ENCODE data around the gene GRIN2B.

GRIN2B gene

DNA sequence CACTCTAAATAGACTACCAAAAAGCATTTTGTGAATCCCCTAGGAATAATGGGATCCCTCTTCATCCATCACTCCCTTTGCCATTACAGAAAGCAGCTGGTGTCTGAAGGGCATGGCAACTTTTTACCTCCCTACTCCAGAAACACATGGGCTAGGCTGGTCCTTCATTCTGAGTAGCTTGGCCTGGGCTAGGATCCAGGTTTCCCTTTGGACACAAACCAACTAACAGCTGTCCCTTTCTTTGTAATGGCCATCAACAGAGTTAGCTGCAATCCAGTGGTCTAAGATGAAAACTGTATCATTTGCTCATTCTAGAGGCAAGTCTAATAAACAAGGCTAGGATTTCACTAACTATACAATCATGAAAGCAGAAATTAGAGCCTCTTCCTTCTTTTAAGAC, 7.4 kb downstream of the GRIN2B start:
- H3K4me3 ChIP-seq (ENCODE audit: low read length) = no peak overlapping the region
- TF ChIP-seq ZNF274 (IDR thresholded peaks at IDR 0.05; ENCODE audit: low read depth, low read length) = no peak

DNA sequence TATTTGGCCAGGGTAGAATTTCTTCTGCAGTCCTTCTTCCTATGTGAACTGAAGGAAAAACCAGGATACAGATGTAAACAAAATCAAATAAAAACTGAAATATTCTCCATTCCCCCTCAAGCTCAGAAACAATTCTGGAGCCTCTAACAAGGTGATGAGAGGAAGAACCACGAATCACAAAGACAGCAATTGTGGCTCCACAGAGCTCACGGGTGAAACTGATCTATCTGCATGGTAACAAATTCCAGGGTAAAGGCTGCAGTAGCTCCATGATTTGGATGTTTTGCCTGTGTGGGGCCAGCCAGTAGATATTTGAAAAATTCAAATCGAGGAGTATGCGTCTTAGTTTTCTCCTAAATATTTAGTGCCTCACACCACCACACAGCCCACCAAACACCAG, 10.6 kb downstream of the GRIN2B start:
- no peak overlapping the region for H3K4me3 ChIP-seq (ENCODE audit: low read length)
- no peak for TF ChIP-seq ZNF274 (IDR thresholded peaks at IDR 0.05; ENCODE audit: low read depth, low read length)

DNA sequence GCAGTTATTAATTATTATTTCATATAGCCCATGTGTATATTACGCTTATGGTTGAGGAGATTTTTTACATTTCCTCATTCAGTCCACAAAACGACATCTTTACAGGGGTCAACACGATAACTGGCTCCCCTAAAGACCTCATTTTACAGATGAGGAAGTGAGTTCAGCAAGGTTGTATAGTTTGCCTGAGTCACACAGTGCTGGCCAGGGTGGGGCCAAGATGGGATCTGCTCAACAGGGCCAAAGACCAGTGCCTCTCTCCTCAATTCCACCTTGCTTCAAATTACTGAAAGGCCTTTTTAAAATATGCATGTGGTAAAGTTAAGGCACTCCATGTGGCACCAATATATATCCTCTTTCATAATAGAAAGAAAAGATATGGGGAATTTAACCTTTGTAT, 13.1 kb downstream of the GRIN2B start:
- H3K4me3 ChIP-seq (ENCODE audit: low read length) = no peak overlapping the region
- TF ChIP-seq ZNF274 (IDR thresholded peaks at IDR 0.05; ENCODE audit: low read depth, low read length) = no peak

DNA sequence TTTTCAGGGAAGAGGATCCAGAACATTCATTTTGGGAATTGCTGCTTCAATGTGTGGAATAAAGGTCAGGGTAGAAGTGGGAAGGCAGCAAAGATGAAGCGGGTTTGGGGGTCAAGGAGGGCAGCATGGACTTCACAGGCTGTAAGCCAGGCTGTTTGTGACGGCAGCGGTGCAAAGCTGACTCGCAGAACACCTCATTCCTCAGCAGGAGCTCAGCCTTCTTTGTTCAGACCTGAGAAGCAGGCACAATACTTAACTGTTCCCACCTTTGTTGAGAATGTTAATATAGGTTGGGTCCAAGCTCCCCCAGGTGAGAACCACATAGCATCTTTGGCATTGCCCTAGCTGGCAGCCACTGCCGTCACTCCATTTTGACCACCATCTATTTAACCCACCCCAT, 16.7 kb downstream of the GRIN2B start:
- no peak overlapping the region for H3K4me3 ChIP-seq (ENCODE audit: low read length)
- no peak for TF ChIP-seq ZNF274 (IDR thresholded peaks at IDR 0.05; ENCODE audit: low read depth, low read length)

DNA sequence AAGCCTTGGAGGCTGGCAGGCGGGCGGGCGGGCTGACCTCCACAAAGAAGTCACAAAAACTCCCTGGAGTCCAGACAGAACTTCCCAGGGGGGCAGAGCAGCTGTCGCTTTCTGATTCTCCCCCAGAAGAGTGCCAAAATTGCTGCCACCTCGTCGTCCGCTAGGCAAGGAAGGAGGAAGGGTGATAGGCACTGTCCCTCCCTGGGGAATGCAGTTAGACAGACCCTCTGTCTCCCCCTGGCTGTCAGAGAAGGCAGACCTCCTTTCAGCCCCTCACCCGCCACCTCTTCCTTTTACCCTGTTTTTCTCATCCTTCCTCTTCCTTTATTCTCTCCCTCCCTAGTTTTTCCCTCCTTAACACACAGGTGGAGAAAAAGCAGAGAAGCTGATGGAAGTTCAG, 18.7 kb downstream of the GRIN2B start:
- no peak overlapping the region for H3K4me3 ChIP-seq (ENCODE audit: low read length)
- TF ChIP-seq ZNF274 (IDR thresholded peaks at IDR 0.05; ENCODE audit: low read depth, low read length) = no peak

DNA sequence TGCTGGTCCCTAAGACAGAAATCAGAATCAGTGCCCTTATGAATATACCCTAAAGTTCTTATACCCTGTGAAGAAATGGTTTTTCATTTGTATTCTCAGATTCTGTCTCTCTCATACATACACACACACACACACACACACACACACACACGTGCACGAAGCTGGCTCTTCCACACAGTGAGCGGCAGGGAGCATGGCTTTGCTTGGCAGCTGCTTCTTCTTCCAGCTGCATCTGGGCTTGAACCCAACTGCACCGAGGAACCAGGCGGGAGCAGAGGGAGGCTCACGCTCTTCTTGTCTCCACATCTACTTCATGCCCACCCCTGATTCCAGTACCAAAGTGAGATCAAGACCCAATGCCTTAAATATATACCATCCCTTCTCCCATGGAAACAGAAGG, 19.4 kb downstream of the GRIN2B start:
- H3K4me3 ChIP-seq (ENCODE audit: low read length) = no peak overlapping the region
- no peak for TF ChIP-seq ZNF274 (IDR thresholded peaks at IDR 0.05; ENCODE audit: low read depth, low read length)

DNA sequence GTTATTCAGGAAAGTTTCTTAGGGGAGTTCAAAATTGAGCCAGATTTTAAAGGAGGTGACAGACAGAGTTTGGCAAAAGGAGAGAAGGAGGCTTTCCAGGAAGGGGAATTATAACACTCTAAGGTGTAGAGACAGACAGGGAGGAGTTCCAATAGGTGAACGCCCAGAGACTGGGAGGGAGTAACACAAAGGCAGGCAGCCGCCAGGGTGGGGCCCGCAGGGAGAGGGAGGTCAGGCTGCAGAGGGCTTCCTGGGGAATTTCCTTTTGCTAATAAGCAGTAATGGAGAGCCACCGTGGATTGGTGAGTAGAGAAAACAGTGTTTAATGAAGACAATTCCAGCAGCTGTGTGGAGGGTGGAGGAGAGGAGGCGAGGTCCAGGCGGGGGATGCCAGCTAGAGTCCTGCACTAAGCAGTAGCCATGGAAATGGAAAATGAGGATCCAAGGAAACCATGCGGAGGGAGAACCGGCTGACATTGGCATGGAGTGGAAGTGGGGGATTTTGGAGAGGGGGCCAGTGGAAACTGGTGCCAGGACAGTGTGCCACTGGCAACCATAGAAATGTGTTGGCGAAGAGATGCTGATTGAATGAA, 22.2 kb downstream of the GRIN2B start:
- no peak for TF ChIP-seq ZNF274 (IDR thresholded peaks at IDR 0.05; ENCODE audit: low read depth, low read length)
- H3K4me3 ChIP-seq (ENCODE audit: low read length) = no peak overlapping the region

DNA sequence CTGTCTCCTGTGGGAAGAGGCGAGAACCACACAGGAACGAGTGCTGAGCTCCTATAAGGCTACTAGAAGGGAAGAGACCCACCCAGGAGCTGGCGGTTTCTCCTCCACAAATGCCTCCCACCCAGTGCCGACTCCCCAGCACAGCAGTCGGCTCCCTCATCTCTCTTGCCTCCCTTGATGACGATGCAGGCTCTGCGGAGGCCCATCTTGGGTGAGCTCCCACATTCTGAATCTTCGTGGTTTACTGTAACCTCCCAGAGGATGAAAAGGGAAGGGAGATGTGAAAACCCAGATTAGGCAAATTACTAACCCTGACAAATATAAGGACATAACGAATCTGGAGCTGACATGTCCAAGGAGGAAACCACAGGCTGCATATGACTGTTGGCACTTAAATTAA, 23.8 kb downstream of the GRIN2B start:
- no peak for TF ChIP-seq ZNF274 (IDR thresholded peaks at IDR 0.05; ENCODE audit: low read depth, low read length)
- no peak overlapping the region for H3K4me3 ChIP-seq (ENCODE audit: low read length)

DNA sequence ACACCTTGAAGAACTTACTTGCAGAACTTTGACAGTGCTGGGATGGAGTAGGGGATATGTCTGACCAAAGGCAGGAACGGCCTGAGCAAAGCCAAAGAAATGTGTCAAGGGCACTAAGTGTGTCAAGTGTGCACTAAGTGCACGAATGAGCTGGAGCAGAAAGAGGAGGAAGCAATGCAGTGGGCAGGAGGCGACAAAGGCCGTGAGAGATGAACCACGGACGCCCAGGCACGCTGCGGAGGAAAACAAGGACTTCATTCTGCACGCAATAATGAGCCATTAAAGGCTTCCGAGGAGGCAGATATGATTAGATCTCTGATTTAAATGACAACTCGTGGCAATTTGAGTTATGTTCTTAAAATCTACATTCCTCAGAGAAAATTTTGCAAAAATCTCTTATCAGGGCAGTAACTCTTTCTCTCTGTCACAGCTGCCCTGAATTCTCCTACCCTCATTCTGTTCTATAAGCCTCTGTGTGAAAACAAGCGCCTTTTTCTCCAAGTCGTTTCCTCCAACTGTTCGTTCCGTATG, 25.3 kb downstream of the GRIN2B start:
- H3K4me3 ChIP-seq (ENCODE audit: low read length) = no peak overlapping the region
- no peak for TF ChIP-seq ZNF274 (IDR thresholded peaks at IDR 0.05; ENCODE audit: low read depth, low read length)

DNA sequence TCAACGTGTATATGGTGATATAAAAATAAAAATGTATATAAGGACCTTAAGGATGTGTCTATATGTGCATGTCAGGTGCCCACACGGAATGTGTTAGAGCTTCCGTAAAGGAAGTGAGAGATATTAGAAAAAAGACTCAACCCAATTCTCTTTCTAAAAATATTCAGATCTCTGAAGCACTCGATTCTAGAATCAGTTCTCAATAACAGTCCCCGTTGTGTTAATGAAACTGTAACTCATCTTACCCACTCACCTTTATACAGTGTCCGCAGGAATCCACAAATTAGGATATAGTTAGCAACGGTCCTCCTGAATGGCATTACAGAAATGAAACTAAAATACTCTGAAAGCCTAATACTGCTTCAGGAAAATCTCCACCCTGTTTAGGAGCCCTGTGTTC, 29.3 kb downstream of the GRIN2B start:
- H3K4me3 ChIP-seq (ENCODE audit: low read length) = no peak overlapping the region
- TF ChIP-seq ZNF274 (IDR thresholded peaks at IDR 0.05; ENCODE audit: low read depth, low read length) = no peak

DNA sequence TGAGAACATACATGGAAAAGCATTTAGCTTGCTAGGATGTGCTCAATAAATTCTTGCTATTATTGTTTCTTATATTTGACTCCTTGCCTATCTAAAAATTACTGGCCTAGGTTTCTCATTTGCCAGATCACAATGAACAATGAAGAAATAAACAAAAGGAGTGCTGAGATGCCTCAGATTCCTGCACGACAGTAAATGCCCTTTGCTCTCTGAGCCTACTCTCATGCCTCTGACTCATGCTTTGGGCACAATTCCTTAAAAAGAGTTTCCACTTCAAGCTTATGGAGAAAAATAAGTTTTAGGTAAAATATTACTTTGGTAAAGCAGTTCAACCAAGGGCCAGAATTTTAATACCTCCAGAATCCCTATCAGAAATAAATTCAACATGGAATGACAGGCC, 30.9 kb downstream of the GRIN2B start:
- no peak for TF ChIP-seq ZNF274 (IDR thresholded peaks at IDR 0.05; ENCODE audit: low read depth, low read length)

DNA sequence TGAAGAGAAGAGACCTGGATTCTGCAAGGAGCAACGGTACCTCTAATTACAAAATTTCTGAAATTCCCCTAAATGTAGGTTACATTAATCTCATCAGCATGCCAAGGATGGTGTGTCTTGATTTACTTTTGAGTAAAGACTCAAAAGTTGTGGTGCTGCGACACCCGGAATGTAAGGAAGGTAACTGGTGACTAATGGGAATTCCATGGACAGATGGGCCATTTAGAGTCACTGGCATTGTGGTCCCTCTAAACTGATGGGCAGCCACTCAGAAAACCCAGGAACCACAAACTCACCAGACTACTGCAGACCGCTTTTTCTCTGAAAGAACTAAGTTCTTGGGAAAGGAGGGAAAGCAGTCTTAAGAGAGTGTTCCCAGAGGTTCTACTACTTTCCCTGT, 32.8 kb downstream of the GRIN2B start:
- no peak for TF ChIP-seq ZNF274 (IDR thresholded peaks at IDR 0.05; ENCODE audit: low read depth, low read length)

More for the DNA sequence above, 30.9 kb downstream of the GRIN2B start:
- H3K4me3 ChIP-seq (ENCODE audit: low read length) = no peak overlapping the region

DNA sequence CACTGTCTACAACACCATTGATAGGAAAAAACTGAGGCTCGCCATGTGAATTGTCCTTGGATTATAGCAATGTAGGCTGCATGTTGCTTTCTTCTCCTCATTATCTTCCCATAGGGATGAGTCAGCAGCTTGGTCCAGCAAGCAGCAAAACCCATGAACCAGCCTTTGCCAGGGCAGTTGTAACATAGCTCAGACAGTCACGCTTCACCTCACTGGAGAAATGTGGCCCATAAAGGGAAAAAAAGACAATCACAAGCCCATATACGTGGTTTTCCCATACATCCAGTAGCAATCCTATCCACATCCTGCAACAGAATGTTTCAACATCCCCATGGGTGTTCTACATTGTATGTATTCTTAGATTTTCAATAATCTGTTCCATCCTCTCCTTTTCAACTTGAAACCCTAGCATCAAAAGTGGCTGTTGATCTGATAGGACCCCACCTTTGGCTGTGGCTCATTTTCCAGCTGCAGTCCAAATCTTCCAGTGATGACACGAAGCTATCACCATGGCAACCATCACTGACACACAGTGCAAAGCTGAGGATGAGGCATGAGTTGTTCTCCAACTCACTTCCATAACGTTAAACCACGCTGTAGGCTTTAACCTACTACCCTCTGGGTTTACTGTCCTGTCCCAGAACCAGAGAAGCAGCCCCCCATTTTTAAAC, 34.0 kb downstream of the GRIN2B start:
- no peak overlapping the region for H3K4me3 ChIP-seq (ENCODE audit: low read length)
- no peak for TF ChIP-seq ZNF274 (IDR thresholded peaks at IDR 0.05; ENCODE audit: low read depth, low read length)

More for the DNA sequence above, 32.8 kb downstream of the GRIN2B start:
- H3K4me3 ChIP-seq (ENCODE audit: low read length) = no peak overlapping the region

DNA sequence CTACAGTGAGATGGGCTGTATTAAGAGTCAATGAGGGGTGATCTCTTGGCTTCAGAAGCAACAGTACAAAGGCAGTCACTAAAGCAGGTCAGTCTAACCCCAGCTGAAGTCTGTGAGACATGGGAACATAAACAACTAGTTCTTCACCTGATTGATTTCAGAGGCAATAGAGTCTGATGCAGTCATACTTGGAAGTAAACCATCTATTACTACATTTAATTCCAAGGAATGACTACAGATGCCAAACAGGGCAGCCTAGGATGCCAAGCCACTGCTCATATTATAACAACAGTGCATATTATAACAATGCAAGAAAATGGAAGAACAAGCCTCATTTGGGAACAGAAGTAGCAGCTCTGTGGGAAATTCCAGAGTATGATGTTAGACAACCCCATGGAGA, 35.8 kb downstream of the GRIN2B start:
- TF ChIP-seq ZNF274 (IDR thresholded peaks at IDR 0.05; ENCODE audit: low read depth, low read length) = no peak
- no peak overlapping the region for H3K4me3 ChIP-seq (ENCODE audit: low read length)

DNA sequence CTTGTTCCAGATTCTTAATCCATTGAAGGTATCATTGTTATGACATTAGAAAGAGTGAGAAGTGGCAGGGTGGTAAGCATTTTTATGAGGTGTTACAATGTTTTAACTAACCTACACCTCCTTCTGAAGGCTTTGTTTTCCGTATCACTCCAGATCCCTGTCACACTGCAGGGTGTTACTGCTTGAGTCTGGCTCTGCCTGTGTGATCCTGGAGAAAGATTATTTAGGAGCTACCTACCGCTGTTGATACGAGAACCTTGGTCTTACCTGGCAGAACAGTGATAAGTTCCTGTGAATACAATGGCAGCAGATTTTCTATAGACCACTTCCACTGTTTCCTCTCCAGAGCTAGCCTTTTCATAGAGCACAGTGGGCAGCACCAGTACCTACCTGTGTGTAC, 36.2 kb downstream of the GRIN2B start:
- H3K4me3 ChIP-seq (ENCODE audit: low read length) = no peak overlapping the region
- no peak for TF ChIP-seq ZNF274 (IDR thresholded peaks at IDR 0.05; ENCODE audit: low read depth, low read length)

Measured in GM08714 (cell line).